Neural crest cell (in vitro differentiated cells): Measurements from ENCODE around the gene SLC25A27. TPM values are rescaled to one million over a fixed set of nuclear protein-coding genes. Genes with fewer than 3 reads are reported as not detected.
A peak's percentile ranks its signal among the peaks of the same experiment; 100 is the strongest.
"Not testable (repeated sequence)": the region's sequence is repeated elsewhere in the genome, so short reads cannot be mapped to it uniquely, and the experiment has no call there.

ENCODE experiments used
- DNase-seq: peaks from one replicate; pipeline ENCODE4 v3.0.0; 2021; ENCODE audit warnings: low read depth, mixed read lengths, low spot score
- H3K27ac Mint-ChIP-seq: one replicate; pipeline ENCODE4 v1.8.0; 2021; ENCODE audit warnings: mild to moderate bottlenecking, mixed read lengths; ENCODE audit not compliant: unreplicated experiment
- H3K27me3 Mint-ChIP-seq: 2 replicates; pipeline ENCODE4 v1.8.0; 2021; ENCODE audit warnings: low read depth, mild to moderate bottlenecking, mixed read lengths
- H3K36me3 Mint-ChIP-seq: 2 replicates; pipeline ENCODE4 v1.8.0; 2021; ENCODE audit warnings: low read depth, mild to moderate bottlenecking, mixed read lengths
- H3K4me1 Mint-ChIP-seq: 2 replicates; pipeline ENCODE4 v1.8.0; 2021; ENCODE audit warnings: mixed read lengths
- H3K4me3 Mint-ChIP-seq: one replicate; pipeline ENCODE4 v1.8.0; 2021; ENCODE audit warnings: mild to moderate bottlenecking, mixed read lengths
- H3K9me3 Mint-ChIP-seq: 2 replicates; pipeline ENCODE4 v1.8.0; 2021; ENCODE audit warnings: mixed read lengths
- CTCF ChIP-seq: fragments of 200-600 bp; sonication (generic); conservative IDR thresholded peaks from 2 replicates; pipeline ENCODE4 v1.5.0; 2021; ENCODE audit warnings: antibody characterized with exemption, mild to moderate bottlenecking
- total RNA-seq: library from RNA; stranded (reverse); gene quantifications from 2 replicates; pipeline ENCODE4 v1.2.1, GENCODE V29; 2021

The SLC25A27 gene
- total RNA-seq, 1 donor from 2014 or later = 5.8 TPM

- TF ChIP-seq CTCF = no peak
- no peaks in the 10 kb centered on the region for H3K4me1 Mint-ChIP-seq
- H3K36me3 Mint-ChIP-seq = no peaks in the 10 kb centered on the region
- H3K27me3 Mint-ChIP-seq = no peaks in the 10 kb centered on the region
- no peak for DNase-seq
- no peak overlapping the region for H3K4me3 Mint-ChIP-seq
- no peak overlapping the region for H3K27ac Mint-ChIP-seq
- peaks cover 5% of the 10 kb centered on the region for H3K9me3 Mint-ChIP-seq
These were observed 9.6 kb upstream of the SLC25A27 start for GRCh38 chr6:46642928-46643751.

- no peak overlapping the region for H3K4me3 Mint-ChIP-seq
- H3K27me3 Mint-ChIP-seq = no peaks in the 10 kb centered on the region
- H3K4me1 Mint-ChIP-seq = no peaks in the 10 kb centered on the region
- H3K9me3 Mint-ChIP-seq = peaks cover 5% of the 10 kb centered on the region
- H3K36me3 Mint-ChIP-seq = no peaks in the 10 kb centered on the region
- TF ChIP-seq CTCF = no peak
- DNase-seq = no peak
- H3K27ac Mint-ChIP-seq = no peak overlapping the region
These were observed 7.5 kb upstream of the SLC25A27 start for GRCh38 chr6:46645265-46645664.

GRCh38 chr6:46648108-46648507, 4.7 kb upstream of the SLC25A27 start:
- not testable (repeated sequence) for DNase-seq, H3K9me3 Mint-ChIP-seq, H3K27ac Mint-ChIP-seq, H3K36me3 Mint-ChIP-seq, H3K4me3 Mint-ChIP-seq
- peaks cover 11% of the 10 kb centered on the region for H3K27me3 Mint-ChIP-seq
- H3K4me1 Mint-ChIP-seq = peaks cover 17% of the 10 kb centered on the region

DNA sequence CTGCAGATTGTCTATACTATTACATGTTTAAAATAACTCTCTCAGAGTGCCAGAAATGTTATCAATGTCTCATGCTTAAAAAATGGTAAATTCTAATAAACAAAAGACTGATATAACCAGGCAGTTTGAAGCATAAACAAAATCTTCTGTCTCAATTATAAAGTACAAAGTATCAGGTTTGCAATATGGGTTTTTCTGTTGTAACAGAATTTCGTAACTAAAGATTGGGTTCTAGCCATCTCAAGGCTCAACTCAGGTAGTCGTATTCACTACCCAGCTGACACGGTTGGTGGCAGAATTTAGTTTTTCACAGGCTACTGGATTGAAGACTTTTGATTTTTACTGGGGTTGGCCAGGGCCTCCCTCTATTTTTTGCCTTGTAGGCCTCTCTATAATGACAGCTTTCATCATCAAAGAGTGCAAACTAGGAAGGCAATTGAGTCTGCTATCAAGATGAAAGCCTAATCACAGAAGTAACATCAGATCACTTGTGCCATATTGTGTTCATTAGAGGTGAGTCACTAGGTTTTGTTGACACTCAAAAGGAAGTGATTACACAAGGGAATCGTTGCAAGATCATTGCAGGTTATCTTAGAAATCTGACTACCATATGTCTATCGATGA, 3.8 kb upstream of the SLC25A27 start:
- peaks cover 5% of the 10 kb centered on the region for H3K9me3 Mint-ChIP-seq

GRCh38 chr6:46651006-46651405, 1.8 kb upstream of the SLC25A27 start:
- no peak for TF ChIP-seq CTCF
- Mint-ChIP-seq H3K4me3 (peak overlapping the region; percentile 52), H3K27me3 (peaks cover 28% of the 10 kb centered on the region), H3K36me3 (no peaks in the 10 kb centered on the region), H3K27ac (no peak overlapping the region), H3K4me1 (peaks cover 30% of the 10 kb centered on the region), H3K9me3 (peaks cover 2% of the 10 kb centered on the region)
- no peak for DNase-seq

More for the DNA sequence above, 3.8 kb upstream of the SLC25A27 start:
- no peak for DNase-seq
- Mint-ChIP-seq H3K27me3 (peaks cover 18% of the 10 kb centered on the region), H3K27ac (no peak overlapping the region), H3K4me3 (no peak overlapping the region), H3K4me1 (peaks cover 22% of the 10 kb centered on the region), H3K36me3 (no peaks in the 10 kb centered on the region)
- no peak for TF ChIP-seq CTCF

- no peak for TF ChIP-seq CTCF
- Mint-ChIP-seq H3K4me3 (peak overlapping the region; percentile 91), H3K27me3 (peaks cover 28% of the 10 kb centered on the region), H3K9me3 (no peaks in the 10 kb centered on the region), H3K36me3 (no peaks in the 10 kb centered on the region), H3K4me1 (peaks cover 30% of the 10 kb centered on the region), H3K27ac (no peak overlapping the region)
- DNase-seq = no peak
These were observed 959 bp upstream of the SLC25A27 start for GRCh38 chr6:46651816-46652215.
